GM19099 (cell line): Measurements from ENCODE around the gene SLC7A6.

ENCODE experiments used
- POLR2A ChIP-seq: IDR thresholded peaks from 3 replicates; pipeline ENCODE4 v1.6.1; 2011; ENCODE audit warnings: low read depth; ENCODE audit not compliant: insufficient read length; ENCODE audit errors: extremely low read depth

Gene SLC7A6

DNA sequence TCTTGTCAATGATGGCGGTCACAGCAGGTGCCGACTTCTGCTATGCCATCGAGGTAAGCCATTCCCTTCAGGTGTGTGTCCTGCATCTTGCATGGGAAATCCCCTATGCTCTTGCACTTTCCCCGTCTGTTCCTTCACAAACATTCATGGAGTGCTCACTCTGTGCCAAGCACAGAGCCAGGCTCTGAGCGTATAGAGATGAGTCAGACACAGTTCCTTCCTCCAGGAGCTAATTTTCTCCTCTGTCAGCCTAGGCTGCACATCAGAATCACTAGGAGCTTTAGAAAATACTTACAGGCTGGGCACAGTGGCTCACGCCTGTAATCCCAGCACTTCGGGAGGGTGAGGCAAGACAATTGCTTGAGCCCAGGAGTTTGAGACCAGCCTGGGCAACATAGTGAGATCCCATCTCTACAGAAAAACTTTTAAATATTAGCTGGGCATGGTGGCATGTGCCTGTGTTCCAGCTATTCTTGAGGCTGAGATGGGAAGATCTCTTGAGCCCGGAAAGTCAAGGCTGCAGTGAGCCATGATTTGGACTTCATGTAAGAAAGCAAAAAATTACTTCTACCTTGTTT lies 60.5 kb downstream of the SLC7A6 start:
- no peak for TF ChIP-seq POLR2A

DNA sequence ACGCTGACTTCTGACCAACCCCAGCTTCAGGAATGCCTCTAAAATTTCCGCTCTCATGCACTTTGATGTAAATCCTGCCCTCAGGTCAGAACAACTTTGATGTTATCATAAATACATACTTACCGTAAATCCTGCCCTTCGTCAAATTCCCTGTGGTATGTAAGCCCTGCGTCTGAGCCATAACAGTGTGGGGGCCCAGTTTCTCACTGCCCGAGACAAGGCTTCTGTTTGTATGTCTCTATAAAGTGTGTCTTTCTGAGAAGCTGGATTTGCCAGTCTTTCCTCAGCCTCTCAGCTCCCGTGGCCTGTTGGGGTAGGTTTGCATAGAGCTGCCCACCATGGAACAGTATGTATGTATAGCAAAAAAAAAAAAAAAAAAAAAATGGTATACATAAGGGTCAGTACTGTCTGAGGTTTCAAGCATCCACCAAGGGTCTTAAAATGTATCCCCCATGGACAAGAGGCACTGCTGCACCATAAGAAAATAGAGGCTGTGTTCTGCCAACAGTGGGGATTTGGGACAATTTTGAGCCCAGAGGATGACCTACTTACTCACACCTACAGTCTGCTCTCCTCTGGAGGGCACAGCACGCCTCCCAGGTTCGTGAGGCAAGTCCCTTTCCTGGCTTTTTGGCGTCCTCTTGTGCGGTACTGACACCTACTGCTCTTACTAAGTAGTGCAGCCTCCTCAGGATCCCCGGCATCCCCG lies 64.0 kb downstream of the SLC7A6 start:
- no peak for TF ChIP-seq POLR2A

- TF ChIP-seq POLR2A = no peak
Measured at GRCh38 chr16:68328860-68329390, 64.6 kb downstream of the SLC7A6 start.

DNA sequence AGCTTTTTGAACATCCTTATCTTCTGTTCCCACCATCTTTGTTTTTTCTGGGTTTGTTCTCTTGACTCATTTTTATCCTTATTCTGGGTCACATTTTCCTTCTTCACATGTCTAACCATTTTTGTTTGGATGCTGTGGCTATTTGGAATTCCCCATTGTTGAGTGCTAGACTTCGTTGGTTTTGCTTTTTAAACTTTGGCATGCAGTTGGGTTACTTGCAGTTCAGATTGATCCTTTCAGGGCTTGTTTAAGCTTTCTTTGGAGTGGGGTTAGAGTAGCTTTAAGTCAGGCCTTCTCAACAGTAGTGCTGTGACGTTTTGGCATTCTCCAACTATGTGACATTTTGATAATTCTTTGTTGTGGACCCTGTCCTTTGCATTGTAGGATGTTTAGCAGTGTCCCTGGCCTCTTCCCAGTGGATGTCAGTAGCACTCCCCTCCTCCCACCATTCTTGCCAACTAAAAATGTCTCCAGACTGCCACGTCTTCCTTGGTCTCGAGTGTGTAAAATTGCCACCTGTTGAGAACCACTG lies 67.6 kb downstream of the SLC7A6 start:
- TF ChIP-seq POLR2A = no peak

DNA sequence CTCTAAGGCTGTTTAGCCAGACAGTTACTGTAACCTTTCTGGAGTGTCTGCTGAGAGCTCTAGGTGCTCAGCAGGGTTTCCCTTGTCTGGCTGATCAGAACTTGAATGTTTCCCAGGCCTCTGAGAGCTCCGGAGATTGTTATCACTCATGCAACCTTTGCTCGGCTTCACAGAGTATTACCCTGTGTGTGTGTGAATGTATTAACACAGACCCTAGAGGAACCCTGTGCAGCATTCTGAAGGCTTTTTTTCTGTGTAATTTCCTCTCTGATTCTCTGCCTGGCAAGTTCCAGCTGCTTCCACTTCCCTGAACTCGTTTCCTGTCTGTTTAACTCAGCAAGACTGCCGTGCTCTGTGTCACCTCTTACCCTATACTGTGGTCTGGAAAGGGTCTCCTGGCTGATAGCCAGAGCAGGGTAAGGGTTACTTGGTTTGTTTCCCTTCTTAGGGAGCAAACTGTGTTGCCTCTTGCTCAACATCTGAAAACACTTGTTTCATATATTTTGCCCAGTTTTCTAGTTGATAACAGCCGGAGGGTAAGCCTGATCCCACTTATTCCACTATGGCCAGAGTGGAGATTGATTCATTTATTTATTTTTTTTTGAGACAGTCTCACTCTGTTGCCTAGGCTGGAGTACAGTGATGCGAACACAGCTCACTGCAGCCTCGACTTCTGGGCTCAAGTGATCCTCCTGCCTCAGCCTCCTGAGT lies 68.2 kb downstream of the SLC7A6 start:
- no peak for TF ChIP-seq POLR2A

DNA sequence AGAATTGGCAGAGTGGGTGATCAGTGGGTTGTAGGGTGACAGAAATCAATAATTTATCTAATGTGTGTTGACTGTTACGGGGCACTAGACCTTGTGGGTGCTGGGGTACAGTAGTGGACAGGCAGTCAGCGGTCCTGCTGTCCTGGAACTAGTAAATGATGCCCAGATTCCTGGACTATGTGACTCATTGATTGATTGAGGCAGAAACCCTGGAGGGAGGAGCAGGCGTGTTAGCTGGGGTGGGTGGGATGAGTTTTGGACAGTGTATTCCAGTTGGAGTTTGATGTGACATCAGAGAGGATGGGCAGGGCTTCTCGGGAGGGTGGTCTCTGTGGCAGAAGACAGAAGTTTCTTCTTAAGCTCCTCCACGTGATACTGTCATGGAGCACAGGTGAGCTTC lies 70.8 kb downstream of the SLC7A6 start:
- TF ChIP-seq POLR2A = no peak

GRCh38 chr16:68338326-68339119 lies 74.2 kb downstream of the SLC7A6 start:
- TF ChIP-seq POLR2A = no peak

- TF ChIP-seq POLR2A = no peak
Measured at GRCh38 chr16:68339214-68339613, 74.9 kb downstream of the SLC7A6 start.

DNA sequence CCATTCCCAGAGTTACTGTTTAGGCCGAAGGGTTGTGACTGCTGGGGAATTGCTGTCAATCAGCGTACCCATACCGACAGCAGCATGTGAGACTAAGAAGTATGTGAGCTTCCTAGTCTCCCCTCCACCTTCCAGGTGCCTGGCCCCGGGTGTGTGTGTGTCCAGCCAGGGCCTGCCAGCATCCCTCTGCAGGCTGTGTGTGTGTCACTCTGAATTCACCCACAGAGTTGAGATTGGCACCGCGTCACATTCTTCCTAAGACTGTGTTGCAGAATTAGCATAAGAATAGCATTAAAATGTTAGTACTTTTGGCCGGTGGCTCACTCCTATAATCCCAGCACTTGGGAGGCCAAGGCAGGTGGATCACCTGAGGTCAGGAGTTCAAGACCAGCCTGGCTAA lies 78.3 kb downstream of the SLC7A6 start:
- TF ChIP-seq POLR2A = no peak

DNA sequence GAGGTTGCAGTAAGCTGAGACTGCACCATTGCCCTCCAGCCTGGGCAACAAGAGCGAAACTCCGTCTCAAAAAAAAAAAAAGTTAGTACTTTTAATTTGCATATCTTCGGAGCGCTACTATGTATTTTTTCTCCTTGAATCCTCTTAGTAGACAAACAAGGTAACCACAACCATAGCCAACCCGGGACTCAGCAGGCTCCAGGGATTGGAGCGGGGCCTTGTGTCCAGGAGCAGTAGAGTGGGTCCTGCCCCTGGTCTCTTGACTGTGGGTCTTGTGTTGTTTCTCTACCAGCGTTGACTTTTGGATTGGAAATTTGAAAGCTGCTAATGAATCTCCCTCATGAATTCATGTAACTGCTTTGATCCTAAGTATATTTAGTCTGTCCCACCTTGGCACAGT lies 78.8 kb downstream of the SLC7A6 start:
- no peak for TF ChIP-seq POLR2A

DNA sequence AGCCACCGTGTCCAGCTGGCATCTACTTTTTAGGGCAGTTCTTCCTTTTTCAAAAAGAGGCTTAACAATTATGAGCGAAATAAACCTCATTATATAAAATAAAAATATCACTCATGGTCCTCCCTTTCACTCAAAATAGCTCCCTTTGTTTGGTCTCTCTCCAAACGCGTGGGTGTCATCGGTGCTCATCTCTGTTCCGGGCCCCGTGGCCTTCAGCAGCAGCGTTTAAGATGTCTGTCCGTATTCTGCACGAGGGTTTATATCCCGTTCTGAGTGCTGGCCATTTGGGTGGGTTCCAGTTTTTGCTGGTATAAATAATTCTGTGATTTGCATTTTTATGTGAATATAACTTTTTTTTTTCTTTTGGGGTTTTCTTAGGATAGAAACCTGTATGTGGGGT lies 79.9 kb downstream of the SLC7A6 start:
- TF ChIP-seq POLR2A = no peak

GRCh38 chr16:68345351-68345810 lies 81.1 kb downstream of the SLC7A6 start:
- TF ChIP-seq POLR2A = no peak

DNA sequence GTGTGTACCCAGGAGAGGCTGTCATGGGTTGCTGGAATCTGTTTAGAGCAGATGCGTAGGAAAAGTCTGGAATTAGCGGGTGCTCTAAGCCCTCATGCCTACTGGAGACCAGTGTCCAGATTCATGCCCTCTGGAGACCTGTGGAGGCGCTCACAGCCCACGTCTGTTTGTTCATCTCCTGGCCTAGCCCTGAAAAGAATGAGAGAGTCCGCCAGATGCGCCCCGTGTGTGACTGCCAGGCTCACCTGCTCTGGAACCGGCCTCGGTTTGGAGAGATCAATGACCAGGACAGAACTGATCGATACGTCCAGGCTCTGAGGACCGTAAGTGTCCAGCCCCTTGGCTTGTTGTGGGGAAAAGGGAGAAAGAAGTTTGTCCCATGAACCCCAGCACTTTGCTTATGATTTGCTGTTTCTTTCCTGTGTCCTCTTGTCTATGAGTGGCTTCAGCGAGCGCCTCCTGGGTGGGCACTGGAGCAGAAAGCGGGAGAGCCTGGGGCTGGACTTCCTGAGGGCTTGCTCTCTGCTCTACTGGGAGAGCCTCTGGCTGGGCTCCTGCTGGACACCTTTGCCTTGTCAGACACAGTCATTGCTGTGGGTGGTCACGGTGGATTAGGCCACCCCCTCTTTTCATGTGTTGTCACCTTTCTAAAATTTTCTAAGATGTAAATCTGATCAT lies 81.8 kb downstream of the SLC7A6 start:
- no peak for TF ChIP-seq POLR2A

DNA sequence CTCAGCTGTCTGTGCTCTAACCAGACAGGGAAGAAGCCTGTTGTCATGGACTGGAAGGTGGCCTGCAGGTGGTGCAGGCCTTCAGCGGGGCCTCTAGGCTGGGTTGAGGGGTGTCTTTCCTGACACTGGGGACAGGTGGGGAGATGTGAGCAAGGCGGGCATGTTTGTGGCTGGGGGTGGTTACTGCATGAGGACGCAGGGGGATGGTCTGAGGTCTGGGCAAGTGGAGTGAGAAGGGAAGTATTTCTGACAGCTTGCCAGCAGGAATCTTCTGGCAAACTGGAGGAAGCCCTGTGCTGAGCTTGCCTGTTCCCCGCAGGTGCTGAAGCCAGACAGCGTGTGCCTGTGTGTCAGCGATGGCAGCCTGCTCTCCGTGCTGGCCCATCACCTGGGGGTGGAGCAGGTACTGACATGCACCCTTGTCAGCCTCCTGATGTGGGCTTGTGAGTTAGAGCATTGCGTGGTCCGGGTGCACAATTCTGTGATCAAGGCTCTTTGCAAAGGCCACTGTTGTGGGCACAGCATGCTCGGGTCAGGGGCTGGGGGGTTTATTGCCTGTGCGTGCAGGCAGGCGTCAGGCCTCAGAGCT lies 82.7 kb downstream of the SLC7A6 start:
- no peak for TF ChIP-seq POLR2A

DNA sequence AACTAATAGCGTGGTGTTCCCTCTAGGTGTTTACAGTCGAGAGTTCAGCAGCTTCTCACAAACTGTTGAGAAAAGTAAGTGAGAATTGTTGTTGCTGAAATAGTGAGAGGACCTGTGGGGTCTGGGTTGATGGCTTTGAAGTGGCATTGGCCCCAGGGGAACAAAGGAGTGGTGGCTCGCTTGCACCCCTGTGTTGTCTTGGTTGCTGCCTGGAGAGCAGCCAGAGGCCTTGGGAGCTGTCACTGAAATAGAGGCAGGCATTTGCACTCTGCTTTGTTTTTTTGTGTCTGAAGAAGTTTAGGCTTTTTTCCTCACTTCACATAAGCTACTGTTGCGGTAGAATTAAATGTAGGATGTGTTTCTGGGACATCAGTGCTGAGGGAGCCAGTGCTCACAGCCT lies 83.3 kb downstream of the SLC7A6 start:
- TF ChIP-seq POLR2A = no peak
